ENCODE measurements around the gene KCND2.

KCND2 gene

DNA sequence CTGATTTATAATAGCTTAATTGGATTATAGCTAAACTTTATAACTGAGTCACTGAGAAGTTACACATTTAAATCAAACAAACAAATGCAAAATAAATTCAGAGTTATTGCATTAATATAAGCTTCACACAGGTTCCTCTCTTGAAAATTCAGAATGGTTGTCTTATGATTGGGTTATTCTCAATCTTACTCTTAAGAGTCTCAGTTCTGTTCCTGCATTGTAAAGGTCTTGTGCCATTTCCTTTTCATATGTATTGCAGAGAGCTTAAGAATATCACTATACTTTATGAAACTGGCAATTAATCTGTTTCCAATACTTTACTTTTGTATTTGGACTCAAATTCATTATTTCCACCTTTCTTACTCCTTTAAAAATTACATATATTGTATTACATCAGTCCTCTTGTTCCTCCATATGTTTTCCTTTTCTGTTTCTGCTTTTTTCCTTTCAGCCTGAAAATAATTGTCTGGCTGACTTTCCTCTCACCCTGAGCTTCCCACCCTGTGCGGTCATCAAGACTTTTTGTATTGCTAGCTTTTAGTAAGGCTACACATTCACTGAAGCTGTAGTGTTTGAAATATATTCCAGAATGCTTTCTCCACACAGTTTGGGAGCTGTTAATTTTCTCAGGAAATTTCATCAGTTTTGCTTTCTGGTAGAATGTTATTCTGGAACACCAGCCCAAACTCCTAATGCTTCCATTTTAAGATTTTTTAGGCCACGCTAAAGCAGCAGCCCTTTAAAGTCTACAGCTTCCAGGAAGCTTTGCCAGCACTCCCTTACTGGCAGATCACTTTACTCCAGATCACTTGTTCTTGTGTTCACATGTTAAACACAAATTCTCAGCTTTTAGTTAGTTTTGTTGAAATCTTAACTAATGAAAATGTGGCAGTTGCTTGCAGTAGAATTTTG lies 139.4 kb downstream of the KCND2 start:
- TF ChIP-seq EP300 (IDR thresholded peaks at IDR 0.05; ENCODE audit: borderline replicate concordance) = no peak
- TF ChIP-seq YY1 (IDR thresholded peaks at IDR 0.05; ENCODE audit: low read depth) = no peak

DNA sequence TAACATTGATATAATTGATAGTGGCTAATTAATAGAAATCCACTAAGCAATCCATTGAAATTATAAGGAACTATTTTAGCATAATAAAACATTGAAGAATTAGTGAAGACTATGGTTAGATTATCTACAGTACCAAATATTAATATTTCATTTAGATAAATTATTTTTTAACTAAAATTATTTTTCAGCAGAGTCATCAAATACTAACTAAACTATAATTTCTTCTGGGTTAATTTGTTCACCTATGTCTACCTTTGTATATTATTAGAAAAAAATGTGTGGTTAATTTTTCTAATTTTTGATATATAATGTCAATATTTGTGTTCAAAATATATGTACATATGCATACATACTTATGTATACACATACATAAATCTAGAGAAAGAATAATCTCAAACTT lies 140.2 kb downstream of the KCND2 start:
- no peak for TF ChIP-seq FOXM1 (IDR thresholded peaks at IDR 0.05; ENCODE audit: borderline replicate concordance, low read depth)
- no peak for TF ChIP-seq TEAD4 (IDR thresholded peaks at IDR 0.05)
- no peak for TF ChIP-seq NFIC (IDR thresholded peaks at IDR 0.05)
- TF ChIP-seq RAD21 (IDR thresholded peaks at IDR 0.05; ENCODE audit: low read depth) = no peak

DNA sequence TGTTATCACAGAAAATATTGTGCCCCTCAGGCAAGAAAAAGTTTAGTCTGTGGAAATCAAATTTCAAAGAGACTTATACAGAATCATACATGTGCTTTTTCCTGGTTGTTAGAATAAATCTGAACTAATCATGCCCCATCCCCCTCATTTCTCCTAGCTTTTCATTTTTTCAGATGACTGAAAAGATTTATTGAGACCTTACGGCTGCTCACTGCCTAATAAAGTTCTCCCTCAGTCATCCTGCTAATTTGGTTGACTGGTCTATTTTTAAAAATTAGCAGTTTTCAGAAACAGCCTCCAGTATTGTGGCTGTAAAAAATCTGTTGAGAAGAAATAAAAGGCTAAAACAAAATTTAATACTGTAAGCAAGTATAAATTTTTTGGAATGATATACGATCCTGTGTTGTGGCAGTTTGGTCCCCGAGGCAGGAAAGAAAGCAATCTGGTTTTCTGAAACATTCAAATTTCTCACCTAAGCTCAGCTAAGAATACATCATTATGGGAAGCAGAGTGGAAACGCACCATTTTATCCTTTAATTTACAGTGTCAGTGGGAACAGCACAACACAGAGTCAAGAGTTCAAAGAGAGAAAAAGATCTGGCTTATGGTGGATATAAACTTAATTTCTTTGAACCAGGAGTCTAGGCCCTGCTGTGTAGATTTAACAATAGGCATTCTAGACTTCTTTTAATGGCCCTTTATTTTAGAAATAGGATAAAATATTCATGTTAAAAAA lies 144.4 kb downstream of the KCND2 start:
- TF ChIP-seq, protein P1, sequence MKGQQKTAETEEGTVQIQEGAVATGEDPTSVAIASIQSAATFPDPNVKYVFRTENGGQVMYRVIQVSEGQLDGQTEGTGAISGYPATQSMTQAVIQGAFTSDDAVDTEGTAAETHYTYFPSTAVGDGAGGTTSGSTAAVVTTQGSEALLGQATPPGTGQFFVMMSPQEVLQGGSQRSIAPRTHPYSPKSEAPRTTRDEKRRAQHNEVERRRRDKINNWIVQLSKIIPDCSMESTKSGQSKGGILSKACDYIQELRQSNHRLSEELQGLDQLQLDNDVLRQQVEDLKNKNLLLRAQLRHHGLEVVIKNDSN (IDR thresholded peaks at IDR 0.05) = no peak
- TF ChIP-seq NFIC (IDR thresholded peaks at IDR 0.05) = no peak
- no peak for TF ChIP-seq CEBPB (IDR thresholded peaks at IDR 0.05)
- no peak for TF ChIP-seq TCF12 (IDR thresholded peaks at IDR 0.05; ENCODE audit: low read depth)
- no peak for TF ChIP-seq RAD21 (IDR thresholded peaks at IDR 0.05; ENCODE audit: low read depth)
- TF ChIP-seq, protein P2, sequence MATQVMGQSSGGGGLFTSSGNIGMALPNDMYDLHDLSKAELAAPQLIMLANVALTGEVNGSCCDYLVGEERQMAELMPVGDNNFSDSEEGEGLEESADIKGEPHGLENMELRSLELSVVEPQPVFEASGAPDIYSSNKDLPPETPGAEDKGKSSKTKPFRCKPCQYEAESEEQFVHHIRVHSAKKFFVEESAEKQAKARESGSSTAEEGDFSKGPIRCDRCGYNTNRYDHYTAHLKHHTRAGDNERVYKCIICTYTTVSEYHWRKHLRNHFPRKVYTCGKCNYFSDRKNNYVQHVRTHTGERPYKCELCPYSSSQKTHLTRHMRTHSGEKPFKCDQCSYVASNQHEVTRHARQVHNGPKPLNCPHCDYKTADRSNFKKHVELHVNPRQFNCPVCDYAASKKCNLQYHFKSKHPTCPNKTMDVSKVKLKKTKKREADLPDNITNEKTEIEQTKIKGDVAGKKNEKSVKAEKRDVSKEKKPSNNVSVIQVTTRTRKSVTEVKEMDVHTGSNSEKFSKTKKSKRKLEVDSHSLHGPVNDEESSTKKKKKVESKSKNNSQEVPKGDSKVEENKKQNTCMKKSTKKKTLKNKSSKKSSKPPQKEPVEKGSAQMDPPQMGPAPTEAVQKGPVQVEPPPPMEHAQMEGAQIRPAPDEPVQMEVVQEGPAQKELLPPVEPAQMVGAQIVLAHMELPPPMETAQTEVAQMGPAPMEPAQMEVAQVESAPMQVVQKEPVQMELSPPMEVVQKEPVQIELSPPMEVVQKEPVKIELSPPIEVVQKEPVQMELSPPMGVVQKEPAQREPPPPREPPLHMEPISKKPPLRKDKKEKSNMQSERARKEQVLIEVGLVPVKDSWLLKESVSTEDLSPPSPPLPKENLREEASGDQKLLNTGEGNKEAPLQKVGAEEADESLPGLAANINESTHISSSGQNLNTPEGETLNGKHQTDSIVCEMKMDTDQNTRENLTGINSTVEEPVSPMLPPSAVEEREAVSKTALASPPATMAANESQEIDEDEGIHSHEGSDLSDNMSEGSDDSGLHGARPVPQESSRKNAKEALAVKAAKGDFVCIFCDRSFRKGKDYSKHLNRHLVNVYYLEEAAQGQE (IDR thresholded peaks at IDR 0.05; ENCODE audit: low read depth) = no peak
- TF ChIP-seq TAF1 (IDR thresholded peaks at IDR 0.05; ENCODE audit: low read depth) = no peak
- TF ChIP-seq CREB1 (IDR thresholded peaks at IDR 0.05; ENCODE audit: low read depth) = no peak
- no peak for TF ChIP-seq EP300 (IDR thresholded peaks at IDR 0.05; ENCODE audit: borderline replicate concordance)
- no peak for TF ChIP-seq TEAD4 (IDR thresholded peaks at IDR 0.05)
- TF ChIP-seq, protein P3, sequence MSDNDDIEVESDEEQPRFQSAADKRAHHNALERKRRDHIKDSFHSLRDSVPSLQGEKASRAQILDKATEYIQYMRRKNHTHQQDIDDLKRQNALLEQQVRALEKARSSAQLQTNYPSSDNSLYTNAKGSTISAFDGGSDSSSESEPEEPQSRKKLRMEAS (IDR thresholded peaks at IDR 0.05) = no peak
- no peak for TF ChIP-seq EGR1 (IDR thresholded peaks at IDR 0.05)
- no peak for TF ChIP-seq YY1 (IDR thresholded peaks at IDR 0.05; ENCODE audit: low read depth)
- no peak for TF ChIP-seq FOXM1 (IDR thresholded peaks at IDR 0.05; ENCODE audit: borderline replicate concordance, low read depth)
- no peak for TF ChIP-seq ZBTB7A (IDR thresholded peaks at IDR 0.05; ENCODE audit: low read depth)

DNA sequence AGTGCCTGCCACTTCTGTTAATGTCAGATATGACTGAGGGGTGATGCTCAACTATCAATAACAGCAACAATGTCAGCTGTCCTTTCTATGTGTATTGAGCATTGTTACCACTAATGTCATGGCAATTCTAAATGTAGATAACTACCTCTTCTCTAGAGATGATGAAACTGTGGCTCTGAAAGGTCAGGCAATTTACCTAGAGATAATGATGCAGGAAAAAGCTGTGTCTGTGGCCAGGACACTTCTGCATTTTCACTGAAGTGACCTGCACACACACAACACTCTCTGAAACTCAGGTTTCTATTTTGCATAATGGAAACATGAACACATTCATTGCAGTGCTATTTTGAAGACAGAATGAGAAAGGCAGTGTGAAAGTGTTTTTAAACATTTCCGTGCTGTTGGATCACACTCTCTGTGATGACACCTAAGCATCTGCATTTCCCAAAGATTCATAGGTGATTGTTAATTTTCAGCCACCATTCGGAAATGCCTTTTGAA lies 148.2 kb downstream of the KCND2 start:
- TF ChIP-seq, protein P1 (IDR thresholded peaks at IDR 0.05) = no peak
- TF ChIP-seq NFIC (IDR thresholded peaks at IDR 0.05) = no peak
- no peak for TF ChIP-seq YY1 (IDR thresholded peaks at IDR 0.05; ENCODE audit: low read depth)

DNA sequence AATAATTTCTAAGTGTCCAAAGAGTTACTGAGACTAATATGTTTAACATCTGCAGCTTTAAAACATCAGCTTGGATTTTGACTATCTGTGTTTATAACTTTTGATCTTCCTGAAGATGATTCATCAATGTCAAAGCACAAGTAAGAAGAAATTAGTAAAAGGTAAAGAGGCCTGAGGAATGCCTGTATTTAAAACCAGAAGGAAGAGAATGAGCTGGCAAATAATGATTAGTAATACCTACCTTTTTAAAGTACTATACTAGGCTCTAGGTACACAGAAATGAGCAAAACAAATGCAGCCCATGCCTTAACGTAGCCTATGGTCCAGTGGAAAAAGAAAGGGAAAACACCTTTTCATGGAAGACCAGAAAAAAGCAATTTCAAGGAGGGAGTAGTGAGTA lies 158.0 kb downstream of the KCND2 start:
- no peak for TF ChIP-seq EP300 (IDR thresholded peaks at IDR 0.05; ENCODE audit: borderline replicate concordance)
- TF ChIP-seq FOXM1 (IDR thresholded peaks at IDR 0.05; ENCODE audit: borderline replicate concordance, low read depth) = no peak
- no peak for TF ChIP-seq NFIC (IDR thresholded peaks at IDR 0.05)
- no peak for TF ChIP-seq RAD21 (IDR thresholded peaks at IDR 0.05; ENCODE audit: low read depth)
- no peak for TF ChIP-seq ZBTB7A (IDR thresholded peaks at IDR 0.05; ENCODE audit: low read depth)
- TF ChIP-seq, protein P2 (IDR thresholded peaks at IDR 0.05; ENCODE audit: low read depth) = no peak
- TF ChIP-seq, protein P3 (IDR thresholded peaks at IDR 0.05) = no peak
- TF ChIP-seq, protein P1 (IDR thresholded peaks at IDR 0.05) = no peak
- no peak for TF ChIP-seq YY1 (IDR thresholded peaks at IDR 0.05; ENCODE audit: low read depth)
- no peak for TF ChIP-seq CREB1 (IDR thresholded peaks at IDR 0.05; ENCODE audit: low read depth)
- TF ChIP-seq TAF1 (IDR thresholded peaks at IDR 0.05; ENCODE audit: low read depth) = no peak
- TF ChIP-seq EGR1 (IDR thresholded peaks at IDR 0.05) = no peak
- TF ChIP-seq TCF12 (IDR thresholded peaks at IDR 0.05; ENCODE audit: low read depth) = no peak
- no peak for TF ChIP-seq CEBPB (IDR thresholded peaks at IDR 0.05)
